HepG2 (cell line): ENCODE results near the gene HYAL2. TPM values are rescaled to one million over a fixed set of nuclear protein-coding genes. Genes with fewer than 3 reads are reported as not detected.

Experiments used
- AGO2 ChIP-seq: fragments of 200-400 bp; formaldehyde crosslinking; optimal IDR thresholded peaks from 2 replicates; pipeline ENCODE3; 2017; ENCODE audit warnings: mild to moderate bottlenecking, low read depth, low read length, moderate library complexity
- FOXC1 ChIP-seq: sonication (generic); formaldehyde crosslinking; IDR thresholded peaks from 2 replicates; pipeline ENCODE4 v1.8.0; 2022; ENCODE audit warnings: mild to moderate bottlenecking, missing genetic modification reagents, borderline replicate concordance
- NFE2 ChIP-seq: sonication (generic); formaldehyde crosslinking; IDR thresholded peaks from 2 replicates; pipeline ENCODE4 v1.4.0; 2020; ENCODE audit warnings: missing genetic modification reagents
- RBFOX2 ChIP-seq: fragments of 200-400 bp; formaldehyde crosslinking; IDR thresholded peaks from 2 replicates; pipeline ENCODE4 v1.6.1; 2017; ENCODE audit warnings: low read depth, mild to moderate bottlenecking, low read length
- RXRB ChIP-seq: IDR thresholded peaks from 2 replicates; pipeline ENCODE4 v1.6.1; 2016; ENCODE audit warnings: borderline replicate concordance, missing genetic modification reagents, missing compliant biosample characterization
- ZNF10 ChIP-seq: sonication (generic); formaldehyde crosslinking; IDR thresholded peaks from 2 replicates; pipeline ENCODE4 v1.4.0; 2020; ENCODE audit warnings: mild to moderate bottlenecking, low read depth, missing genetic modification reagents, borderline replicate concordance
- ZNF136 ChIP-seq: sonication (generic); formaldehyde crosslinking; IDR thresholded peaks from 2 replicates; pipeline ENCODE4 v1.8.1; 2022; ENCODE audit warnings: low read depth, mild to moderate bottlenecking, moderate library complexity, missing genetic modification reagents
- ZNF451 ChIP-seq: sonication (generic); formaldehyde crosslinking; IDR thresholded peaks from 2 replicates; pipeline ENCODE4 v1.5.0; 2020; ENCODE audit warnings: mild to moderate bottlenecking, missing genetic modification reagents
- ZNF546 ChIP-seq: sonication (generic); formaldehyde crosslinking; conservative IDR thresholded peaks from 2 replicates; pipeline ENCODE4 v1.8.1; 2023; ENCODE audit warnings: mild to moderate bottlenecking, missing genetic modification reagents
- ZNF652 ChIP-seq: IDR thresholded peaks from 2 replicates; pipeline ENCODE4 v1.6.1; 2016; ENCODE audit warnings: low read depth, borderline replicate concordance
- ZNF776 ChIP-seq: sonication (generic); formaldehyde crosslinking; IDR thresholded peaks from 2 replicates; pipeline ENCODE4 v1.4.0; 2020; ENCODE audit warnings: mild to moderate bottlenecking, missing genetic modification reagents
- polyA plus RNA-seq, 8 experiments: library from polyadenylated mRNA; depleted of rRNA in 3 of 8; stranded (reverse) in 7 of 8; unstranded in 1 of 8; fragments of >200 nt; fragmentation: Illumina TruSeq in 4 of 8; extraction: Trizol in 4 of 8; gene quantifications; 2 replicates each; pipeline versions ENCODE4 v1.2.1 to v1.2.3, GENCODE V29; 2011 to 2016; ENCODE audit warnings: low read depth in 4 of 8, missing spikeins in 1 of 8, mixed read lengths in 1 of 8; ENCODE audit not compliant: insufficient read depth in 1 of 8
- total RNA-seq, 5 experiments: library from RNA; depleted of rRNA; stranded (reverse); fragments of >200 nt; fragmentation: Illumina TruSeq; extraction: Trizol; gene quantifications; 2 replicates each; pipeline ENCODE4 v1.2.3, GENCODE V29; 2016; ENCODE audit warnings: low read depth in 1 of 5
- TF ChIP-seq, protein P1 (sequence below): sonication (generic); formaldehyde crosslinking; conservative IDR thresholded peaks from 2 replicates; pipeline ENCODE4 v1.8.0; 2022; ENCODE audit warnings: mild to moderate bottlenecking, moderate library complexity, missing genetic modification reagents
- TF ChIP-seq, protein P2 (sequence below): IDR thresholded peaks from 2 replicates; pipeline ENCODE4 v1.6.1; 2016; ENCODE audit warnings: missing compliant biosample characterization, missing genetic modification reagents, borderline replicate concordance
- TF ChIP-seq, protein P3 (sequence below): sonication (generic); formaldehyde crosslinking; conservative IDR thresholded peaks from 2 replicates; pipeline ENCODE4 v1.4.0; 2020; ENCODE audit warnings: missing genetic modification reagents

HYAL2 gene
- total and polyA plus RNA-seq, 2 of the 13 experiments (the other 11 are each of a cell fraction or from before 2014, with no cell fraction given): 76.2 to 102 TPM

DNA sequence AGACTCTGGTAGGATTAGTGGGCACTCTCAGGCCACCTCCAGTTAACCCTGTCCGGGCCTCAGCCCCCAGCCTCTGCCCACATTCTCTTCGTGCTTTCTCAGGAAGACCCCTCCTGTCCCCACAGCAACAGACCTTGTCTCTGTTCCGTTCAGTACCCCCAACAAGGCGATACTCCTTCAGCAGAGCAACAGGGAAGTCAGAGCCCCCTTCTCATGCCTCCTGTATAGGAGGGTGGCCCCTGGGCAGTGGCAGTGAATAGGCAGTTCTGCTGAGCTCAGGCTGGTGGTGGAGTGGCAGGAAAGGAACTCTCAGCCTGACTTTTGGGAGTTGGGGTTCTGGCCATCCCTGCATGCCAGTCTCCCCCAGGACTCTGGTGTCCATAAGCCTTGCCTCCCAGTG lies 53.1 kb downstream of the HYAL2 start (continued):
- TF ChIP-seq, protein P1, sequence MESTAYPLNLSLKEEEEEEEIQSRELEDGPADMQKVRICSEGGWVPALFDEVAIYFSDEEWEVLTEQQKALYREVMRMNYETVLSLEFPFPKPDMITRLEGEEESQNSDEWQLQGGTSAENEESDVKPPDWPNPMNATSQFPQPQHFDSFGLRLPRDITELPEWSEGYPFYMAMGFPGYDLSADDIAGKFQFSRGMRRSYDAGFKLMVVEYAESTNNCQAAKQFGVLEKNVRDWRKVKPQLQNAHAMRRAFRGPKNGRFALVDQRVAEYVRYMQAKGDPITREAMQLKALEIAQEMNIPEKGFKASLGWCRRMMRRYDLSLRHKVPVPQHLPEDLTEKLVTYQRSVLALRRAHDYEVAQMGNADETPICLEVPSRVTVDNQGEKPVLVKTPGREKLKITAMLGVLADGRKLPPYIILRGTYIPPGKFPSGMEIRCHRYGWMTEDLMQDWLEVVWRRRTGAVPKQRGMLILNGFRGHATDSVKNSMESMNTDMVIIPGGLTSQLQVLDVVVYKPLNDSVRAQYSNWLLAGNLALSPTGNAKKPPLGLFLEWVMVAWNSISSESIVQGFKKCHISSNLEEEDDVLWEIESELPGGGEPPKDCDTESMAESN (CRISPR knock-in tag): 0 out of 2 replicates have a peak, but pooled peaks have one; percentile 71
- TF ChIP-seq AGO2 (peak; percentile 10), ZNF451 (CRISPR knock-in tag) (0 out of 2 replicates have a peak, but pooled peaks have one; percentile 34), ZNF776 (CRISPR knock-in tag) (0 out of 2 replicates have a peak, but pooled peaks have one; percentile 17), NFE2 (CRISPR knock-in tag) (no peak), ZNF546 (CRISPR knock-in tag) (0 out of 2 replicates have a peak, but pooled peaks have one; percentile 52), ZNF136 (CRISPR knock-in tag) (no peak), RBFOX2 (peak; percentile 1; the same call in 1 of the 2 replicates), RXRB (CRISPR knock-in tag) (no peak), FOXC1 (peak; percentile 32; the same call in 1 of the 2 replicates), ZNF652 (CRISPR knock-in tag) (peak; percentile 38; the same call in 1 of the 2 replicates), ZNF10 (CRISPR knock-in tag) (no peak)
- TF ChIP-seq, protein P2, sequence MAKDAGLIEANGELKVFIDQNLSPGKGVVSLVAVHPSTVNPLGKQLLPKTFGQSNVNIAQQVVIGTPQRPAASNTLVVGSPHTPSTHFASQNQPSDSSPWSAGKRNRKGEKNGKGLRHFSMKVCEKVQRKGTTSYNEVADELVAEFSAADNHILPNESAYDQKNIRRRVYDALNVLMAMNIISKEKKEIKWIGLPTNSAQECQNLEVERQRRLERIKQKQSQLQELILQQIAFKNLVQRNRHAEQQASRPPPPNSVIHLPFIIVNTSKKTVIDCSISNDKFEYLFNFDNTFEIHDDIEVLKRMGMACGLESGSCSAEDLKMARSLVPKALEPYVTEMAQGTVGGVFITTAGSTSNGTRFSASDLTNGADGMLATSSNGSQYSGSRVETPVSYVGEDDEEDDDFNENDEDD: 0 out of 2 replicates have a peak, but pooled peaks have one; percentile 6
- TF ChIP-seq, protein P3, sequence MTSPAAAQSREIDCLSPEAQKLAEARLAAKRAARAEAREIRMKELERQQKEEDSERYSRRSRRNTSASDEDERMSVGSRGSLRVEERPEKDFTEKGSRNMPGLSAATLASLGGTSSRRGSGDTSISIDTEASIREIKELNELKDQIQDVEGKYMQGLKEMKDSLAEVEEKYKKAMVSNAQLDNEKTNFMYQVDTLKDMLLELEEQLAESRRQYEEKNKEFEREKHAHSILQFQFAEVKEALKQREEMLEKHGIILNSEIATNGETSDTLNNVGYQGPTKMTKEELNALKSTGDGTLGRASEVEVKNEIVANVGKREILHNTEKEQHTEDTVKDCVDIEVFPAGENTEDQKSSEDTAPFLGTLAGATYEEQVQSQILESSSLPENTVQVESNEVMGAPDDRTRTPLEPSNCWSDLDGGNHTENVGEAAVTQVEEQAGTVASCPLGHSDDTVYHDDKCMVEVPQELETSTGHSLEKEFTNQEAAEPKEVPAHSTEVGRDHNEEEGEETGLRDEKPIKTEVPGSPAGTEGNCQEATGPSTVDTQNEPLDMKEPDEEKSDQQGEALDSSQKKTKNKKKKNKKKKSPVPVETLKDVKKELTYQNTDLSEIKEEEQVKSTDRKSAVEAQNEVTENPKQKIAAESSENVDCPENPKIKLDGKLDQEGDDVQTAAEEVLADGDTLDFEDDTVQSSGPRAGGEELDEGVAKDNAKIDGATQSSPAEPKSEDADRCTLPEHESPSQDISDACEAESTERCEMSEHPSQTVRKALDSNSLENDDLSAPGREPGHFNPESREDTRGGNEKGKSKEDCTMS: no peak
